Measurements from ENCODE around the gene DHRSX.

Gene DHRSX

DNA sequence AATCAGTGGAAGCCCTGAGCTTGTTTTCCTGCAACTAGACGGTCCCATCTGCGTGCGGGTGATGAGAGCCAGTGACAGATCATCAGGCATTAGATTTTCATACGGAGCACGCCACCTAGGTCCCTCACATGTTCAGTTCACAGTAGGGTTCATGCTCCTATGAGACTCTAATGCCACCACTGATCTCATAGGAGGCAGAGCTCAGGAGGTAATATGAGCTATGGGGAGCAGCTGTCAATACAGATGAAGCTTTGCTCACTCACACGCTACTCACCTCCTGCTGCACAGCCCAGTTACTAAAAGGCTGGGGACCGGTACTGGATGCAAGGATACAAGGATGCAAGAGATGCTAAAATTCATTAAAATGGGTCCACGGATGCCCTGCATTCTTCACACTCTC is 61.2 kb downstream of the DHRSX start:
- no peak overlapping the region for H3K27ac ChIP-seq (ENCODE audit: low read depth, low read length)
- no peaks in the 10 kb centered on the region for H4K20me1 ChIP-seq (ENCODE audit: low read depth, low read length)
- no peak overlapping the region for H3K4me3 ChIP-seq (ENCODE audit: insufficient read depth, low read length, poor library complexity, severe bottlenecking)
- no peaks in the 10 kb centered on the region for H3F3A ChIP-seq (ENCODE audit: insufficient read depth)
- no peaks in the 10 kb centered on the region for H3K27me3 ChIP-seq (ENCODE audit: low read length)
- no peak overlapping the region for H3K4me2 ChIP-seq (ENCODE audit: low read depth, low read length, poor library complexity, severe bottlenecking)
- H3K36me3 ChIP-seq (ENCODE audit: low read length) = no peaks in the 10 kb centered on the region
- no peak overlapping the region for H3K9ac ChIP-seq (ENCODE audit: low read length)
- H2AFZ ChIP-seq (ENCODE audit: low read depth, low read length, severe bottlenecking) = no peak overlapping the region
- TF ChIP-seq EZH2phosphoT487 (conservative IDR thresholded peaks at IDR 0.05; ENCODE audit: low read length) = no peak
- TF ChIP-seq, protein P1, sequence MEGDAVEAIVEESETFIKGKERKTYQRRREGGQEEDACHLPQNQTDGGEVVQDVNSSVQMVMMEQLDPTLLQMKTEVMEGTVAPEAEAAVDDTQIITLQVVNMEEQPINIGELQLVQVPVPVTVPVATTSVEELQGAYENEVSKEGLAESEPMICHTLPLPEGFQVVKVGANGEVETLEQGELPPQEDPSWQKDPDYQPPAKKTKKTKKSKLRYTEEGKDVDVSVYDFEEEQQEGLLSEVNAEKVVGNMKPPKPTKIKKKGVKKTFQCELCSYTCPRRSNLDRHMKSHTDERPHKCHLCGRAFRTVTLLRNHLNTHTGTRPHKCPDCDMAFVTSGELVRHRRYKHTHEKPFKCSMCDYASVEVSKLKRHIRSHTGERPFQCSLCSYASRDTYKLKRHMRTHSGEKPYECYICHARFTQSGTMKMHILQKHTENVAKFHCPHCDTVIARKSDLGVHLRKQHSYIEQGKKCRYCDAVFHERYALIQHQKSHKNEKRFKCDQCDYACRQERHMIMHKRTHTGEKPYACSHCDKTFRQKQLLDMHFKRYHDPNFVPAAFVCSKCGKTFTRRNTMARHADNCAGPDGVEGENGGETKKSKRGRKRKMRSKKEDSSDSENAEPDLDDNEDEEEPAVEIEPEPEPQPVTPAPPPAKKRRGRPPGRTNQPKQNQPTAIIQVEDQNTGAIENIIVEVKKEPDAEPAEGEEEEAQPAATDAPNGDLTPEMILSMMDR (IDR thresholded peaks at IDR 0.05; ENCODE audit: insufficient read depth, low read length, poor library complexity, severe bottlenecking) = no peak
- no peaks in the 10 kb centered on the region for H3K79me2 ChIP-seq (ENCODE audit: insufficient read depth, low read length)
- H3K9me2 ChIP-seq (replicated peaks; ENCODE audit: insufficient read depth, low read length) = no peaks in the 10 kb centered on the region
- H3K9me3 ChIP-seq (ENCODE audit: insufficient read depth, low read length) = no peaks in the 10 kb centered on the region

DNA sequence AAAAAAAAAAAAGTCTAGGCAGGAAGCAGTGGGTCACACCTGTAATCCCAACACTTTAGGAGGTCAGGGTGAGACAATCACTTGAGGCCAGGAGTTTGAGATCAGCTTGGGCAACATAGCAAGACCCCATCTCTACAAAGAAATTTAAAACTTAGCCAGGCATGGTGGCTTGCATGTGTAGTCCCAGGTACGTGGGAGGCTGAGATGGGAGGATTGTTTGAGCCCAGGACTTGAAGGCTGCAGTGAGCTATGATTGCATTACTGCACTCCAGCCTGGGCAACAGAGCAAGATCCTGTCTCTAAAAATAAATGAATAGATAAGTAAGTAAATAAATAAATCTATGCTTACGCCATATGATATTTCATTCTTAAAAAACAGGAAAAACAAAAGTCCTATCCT is 65.3 kb downstream of the DHRSX start:
- no peak for TF ChIP-seq EZH2phosphoT487 (conservative IDR thresholded peaks at IDR 0.05; ENCODE audit: low read length)
- TF ChIP-seq, protein P1 (IDR thresholded peaks at IDR 0.05; ENCODE audit: insufficient read depth, low read length, poor library complexity, severe bottlenecking) = no peak
- no peaks in the 10 kb centered on the region for H3K9me2 ChIP-seq (replicated peaks; ENCODE audit: insufficient read depth, low read length)

DNA sequence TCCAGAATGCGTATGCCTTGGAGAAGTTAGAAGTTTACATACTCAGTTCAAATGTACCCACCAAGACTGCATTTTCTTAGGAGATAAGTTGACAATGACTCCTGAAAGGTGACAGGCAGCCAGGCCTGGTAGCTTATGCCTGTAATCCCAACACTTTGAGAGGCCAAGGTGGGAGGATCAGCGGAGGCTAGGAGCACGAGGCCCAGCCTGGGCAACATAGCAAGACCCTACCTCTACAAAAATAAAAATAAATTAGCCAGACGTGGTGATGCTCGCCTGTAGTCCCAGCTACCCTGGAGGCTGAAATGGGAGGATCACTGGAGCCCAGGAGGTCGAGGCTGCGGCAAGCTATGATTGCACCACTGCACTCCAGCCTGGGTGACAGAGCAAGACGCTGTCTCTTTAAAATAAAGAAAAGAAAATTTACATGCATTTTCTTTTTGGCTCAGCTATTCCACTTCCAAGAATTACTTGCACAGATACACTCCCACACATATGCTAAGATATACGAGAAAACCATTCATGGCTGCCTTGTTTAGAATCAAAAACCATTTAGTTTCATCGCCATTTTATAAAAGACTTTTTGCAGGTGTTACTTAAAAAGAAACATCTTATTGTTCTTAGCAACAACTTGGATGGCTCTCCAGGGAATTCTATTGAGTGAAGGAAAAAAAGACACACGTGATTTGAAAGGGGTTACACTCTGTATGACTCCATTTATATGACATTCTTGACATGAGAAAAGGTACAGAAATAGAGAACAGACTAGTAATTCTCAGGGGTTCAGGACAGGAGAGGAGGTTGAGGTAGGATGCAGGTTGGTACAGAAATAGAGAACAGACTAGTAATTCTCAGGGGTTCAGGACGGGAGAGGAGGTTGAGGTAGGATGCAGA is 66.3 kb downstream of the DHRSX start:
- no peak overlapping the region for H3K4me3 ChIP-seq (ENCODE audit: insufficient read depth, low read length, poor library complexity, severe bottlenecking)
- no peaks in the 10 kb centered on the region for H3K79me2 ChIP-seq (ENCODE audit: insufficient read depth, low read length)
- H3K9me3 ChIP-seq (ENCODE audit: insufficient read depth, low read length) = no peaks in the 10 kb centered on the region
- no peak overlapping the region for H3K9ac ChIP-seq (ENCODE audit: low read length)
- no peaks in the 10 kb centered on the region for H3K27me3 ChIP-seq (ENCODE audit: low read length)
- no peaks in the 10 kb centered on the region for H3F3A ChIP-seq (ENCODE audit: insufficient read depth)
- no peaks in the 10 kb centered on the region for H4K20me1 ChIP-seq (ENCODE audit: low read depth, low read length)
- no peak overlapping the region for H3K4me2 ChIP-seq (ENCODE audit: low read depth, low read length, poor library complexity, severe bottlenecking)
- TF ChIP-seq, protein P1 (IDR thresholded peaks at IDR 0.05; ENCODE audit: insufficient read depth, low read length, poor library complexity, severe bottlenecking) = no peak
- TF ChIP-seq EZH2phosphoT487 (conservative IDR thresholded peaks at IDR 0.05; ENCODE audit: low read length) = no peak
- H3K27ac ChIP-seq (ENCODE audit: low read depth, low read length) = no peak overlapping the region
- H3K9me2 ChIP-seq (replicated peaks; ENCODE audit: insufficient read depth, low read length) = no peaks in the 10 kb centered on the region
- H3K36me3 ChIP-seq (ENCODE audit: low read length) = no peaks in the 10 kb centered on the region
- no peak overlapping the region for H2AFZ ChIP-seq (ENCODE audit: low read depth, low read length, severe bottlenecking)

More for the DNA sequence above, 65.3 kb downstream of the DHRSX start:
- no peak overlapping the region for H3K9ac ChIP-seq (ENCODE audit: low read length)
- H3K36me3 ChIP-seq (ENCODE audit: low read length) = no peaks in the 10 kb centered on the region
- H3K27ac ChIP-seq (ENCODE audit: low read depth, low read length) = no peak overlapping the region
- H2AFZ ChIP-seq (ENCODE audit: low read depth, low read length, severe bottlenecking) = no peak overlapping the region
- H3K4me3 ChIP-seq (ENCODE audit: insufficient read depth, low read length, poor library complexity, severe bottlenecking) = no peak overlapping the region
- no peaks in the 10 kb centered on the region for H3K9me3 ChIP-seq (ENCODE audit: insufficient read depth, low read length)
- H4K20me1 ChIP-seq (ENCODE audit: low read depth, low read length) = no peaks in the 10 kb centered on the region
- H3K4me2 ChIP-seq (ENCODE audit: low read depth, low read length, poor library complexity, severe bottlenecking) = no peak overlapping the region
- H3K27me3 ChIP-seq (ENCODE audit: low read length) = no peaks in the 10 kb centered on the region
- no peaks in the 10 kb centered on the region for H3F3A ChIP-seq (ENCODE audit: insufficient read depth)
- H3K79me2 ChIP-seq (ENCODE audit: insufficient read depth, low read length) = no peaks in the 10 kb centered on the region

Measured in SU-DHL-6 (cell line).